AG09319 (cell line): ENCODE measurements around the gene ADAP1.
"Not testable (repeated sequence)": the region's sequence is repeated elsewhere in the genome, so short reads cannot be mapped to it uniquely, and the experiment has no call there.

ENCODE experiments used
- DNase-seq: peaks from one replicate; pipeline ENCODE4 v3.0.0-alpha.2; 2010; ENCODE audit warnings: low read depth; ENCODE audit errors: extremely low read depth
- TF ChIP-seq, protein P1 (sequence below): IDR thresholded peaks from 2 replicates; pipeline ENCODE4 v1.5.1; 2011; ENCODE audit warnings: low read depth, mild to moderate bottlenecking, inconsistent platforms, low read length, moderate library complexity

ADAP1 gene

DNA sequence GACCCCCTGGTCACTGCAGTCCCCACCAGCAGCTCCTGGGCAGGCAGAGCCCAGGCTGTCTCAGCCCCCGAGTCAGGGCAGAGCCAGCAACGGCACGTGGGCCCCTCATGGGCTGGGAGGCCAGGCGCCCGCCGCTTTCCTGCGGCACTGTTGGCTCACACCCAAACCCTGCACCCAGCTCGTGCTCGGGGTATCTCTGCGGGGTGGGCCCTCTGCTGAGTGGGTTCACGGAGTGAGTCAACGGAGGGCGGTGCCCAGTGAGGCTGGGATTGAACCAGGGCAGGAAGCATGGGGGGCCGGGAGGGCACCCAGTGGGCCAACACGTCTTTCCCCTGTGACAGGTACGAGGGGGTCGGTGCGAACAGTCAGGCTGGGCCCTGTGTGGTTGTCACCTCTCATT, 28.9 kb downstream of the ADAP1 start:
- no peak for DNase-seq
- TF ChIP-seq, protein P1, sequence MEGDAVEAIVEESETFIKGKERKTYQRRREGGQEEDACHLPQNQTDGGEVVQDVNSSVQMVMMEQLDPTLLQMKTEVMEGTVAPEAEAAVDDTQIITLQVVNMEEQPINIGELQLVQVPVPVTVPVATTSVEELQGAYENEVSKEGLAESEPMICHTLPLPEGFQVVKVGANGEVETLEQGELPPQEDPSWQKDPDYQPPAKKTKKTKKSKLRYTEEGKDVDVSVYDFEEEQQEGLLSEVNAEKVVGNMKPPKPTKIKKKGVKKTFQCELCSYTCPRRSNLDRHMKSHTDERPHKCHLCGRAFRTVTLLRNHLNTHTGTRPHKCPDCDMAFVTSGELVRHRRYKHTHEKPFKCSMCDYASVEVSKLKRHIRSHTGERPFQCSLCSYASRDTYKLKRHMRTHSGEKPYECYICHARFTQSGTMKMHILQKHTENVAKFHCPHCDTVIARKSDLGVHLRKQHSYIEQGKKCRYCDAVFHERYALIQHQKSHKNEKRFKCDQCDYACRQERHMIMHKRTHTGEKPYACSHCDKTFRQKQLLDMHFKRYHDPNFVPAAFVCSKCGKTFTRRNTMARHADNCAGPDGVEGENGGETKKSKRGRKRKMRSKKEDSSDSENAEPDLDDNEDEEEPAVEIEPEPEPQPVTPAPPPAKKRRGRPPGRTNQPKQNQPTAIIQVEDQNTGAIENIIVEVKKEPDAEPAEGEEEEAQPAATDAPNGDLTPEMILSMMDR: no peak

DNA sequence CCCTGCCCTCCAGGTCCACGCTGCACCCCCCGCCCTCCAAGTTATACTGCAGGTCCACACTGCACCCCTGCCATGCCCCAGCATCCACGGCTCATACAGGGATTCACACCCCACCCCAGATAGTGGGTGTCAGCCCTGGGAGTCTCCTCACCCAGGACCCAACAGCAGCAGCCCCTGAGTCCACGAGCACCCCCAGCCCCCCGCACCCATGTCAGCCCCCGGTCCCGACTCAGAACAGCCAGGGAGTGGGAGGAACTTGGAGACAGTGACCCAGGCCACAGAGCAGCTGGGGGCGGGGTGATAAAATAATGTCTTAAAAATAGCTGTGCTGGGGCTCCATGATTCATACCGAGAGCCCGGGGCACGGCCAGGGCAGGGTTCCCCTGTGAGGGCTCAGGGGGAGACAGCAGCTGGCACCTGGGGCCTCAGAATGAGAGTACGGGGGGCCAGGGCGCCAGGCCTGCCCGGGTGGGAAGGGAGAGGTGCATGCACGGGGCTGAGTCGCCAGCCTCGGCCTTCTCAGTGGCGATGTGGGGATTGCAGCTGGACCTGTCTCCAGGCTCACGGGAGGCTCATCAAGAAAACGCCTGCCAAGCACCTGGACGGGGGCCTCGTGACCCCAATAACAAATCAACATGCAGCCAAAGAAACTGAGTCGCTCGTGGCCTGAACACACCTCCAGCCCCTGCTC, 29.8 kb downstream of the ADAP1 start:
- DNase-seq: no peak
- TF ChIP-seq, protein P1: no peak

DNA sequence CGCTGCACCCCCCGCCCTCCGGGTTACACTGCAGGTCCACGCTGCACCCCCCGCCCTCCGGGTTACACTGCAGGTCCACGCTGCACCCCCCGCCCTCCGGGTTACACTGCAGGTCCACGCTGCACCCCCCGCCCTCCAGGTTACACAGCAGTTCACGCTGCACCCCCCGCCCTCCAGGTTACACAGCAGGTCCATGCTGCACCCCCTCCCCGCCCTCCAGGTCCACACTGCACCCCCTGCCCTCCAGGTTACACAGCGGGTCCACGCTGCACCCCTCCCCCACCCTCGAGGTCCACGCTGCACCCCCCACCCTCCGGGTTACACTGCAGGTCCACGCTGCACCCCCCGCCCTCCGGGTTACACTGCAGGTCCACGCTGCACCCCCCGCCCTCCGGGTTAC, 30.4 kb downstream of the ADAP1 start:
- not testable (repeated sequence) for DNase-seq

DNA sequence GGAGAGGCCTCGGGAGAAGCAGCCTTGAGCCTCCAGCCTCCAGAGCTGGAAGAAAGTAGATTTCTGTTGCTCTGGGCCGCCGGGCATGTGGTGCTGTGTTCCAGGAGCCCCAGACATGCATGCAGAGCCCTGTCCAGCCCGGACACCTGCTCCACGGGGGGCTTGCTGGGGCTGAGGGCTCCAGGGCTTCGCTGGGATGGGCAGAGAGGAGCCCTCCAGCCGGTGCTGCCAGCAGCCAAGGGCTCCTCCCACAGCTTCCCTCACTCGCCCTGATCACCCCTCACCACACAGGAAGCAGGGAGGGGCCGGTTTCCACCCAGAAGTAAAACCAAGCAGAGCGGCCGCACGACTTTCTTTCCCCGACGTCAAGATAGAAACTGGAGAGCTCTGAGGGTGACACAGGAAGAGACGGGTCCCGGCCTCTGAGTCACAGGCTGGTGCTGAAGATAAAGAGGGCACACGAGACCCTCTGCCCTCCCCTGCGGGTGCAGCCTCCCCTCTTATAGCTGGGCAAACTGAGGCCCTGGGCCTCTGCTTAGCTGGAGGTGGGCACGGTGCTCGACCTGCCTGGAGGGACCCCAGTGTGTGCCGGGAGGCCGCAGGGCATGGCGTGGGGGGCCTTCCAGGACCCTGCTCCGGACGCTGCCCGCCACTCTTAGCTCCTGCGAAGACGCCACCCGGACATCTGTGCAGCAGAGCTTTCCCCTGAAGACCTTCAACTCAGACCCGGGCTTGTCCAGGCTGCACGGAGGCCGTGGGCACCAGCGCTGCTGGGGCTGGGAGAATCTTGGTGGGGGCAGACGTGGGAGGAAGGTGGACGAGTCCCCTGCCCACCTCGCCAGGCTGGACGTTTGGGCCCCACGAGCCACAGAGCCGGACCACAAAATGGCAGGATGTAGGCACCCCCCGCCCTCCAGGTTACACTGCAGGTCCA, 31.1 kb downstream of the ADAP1 start:
- no peak for DNase-seq
- TF ChIP-seq, protein P1: no peak

DNA sequence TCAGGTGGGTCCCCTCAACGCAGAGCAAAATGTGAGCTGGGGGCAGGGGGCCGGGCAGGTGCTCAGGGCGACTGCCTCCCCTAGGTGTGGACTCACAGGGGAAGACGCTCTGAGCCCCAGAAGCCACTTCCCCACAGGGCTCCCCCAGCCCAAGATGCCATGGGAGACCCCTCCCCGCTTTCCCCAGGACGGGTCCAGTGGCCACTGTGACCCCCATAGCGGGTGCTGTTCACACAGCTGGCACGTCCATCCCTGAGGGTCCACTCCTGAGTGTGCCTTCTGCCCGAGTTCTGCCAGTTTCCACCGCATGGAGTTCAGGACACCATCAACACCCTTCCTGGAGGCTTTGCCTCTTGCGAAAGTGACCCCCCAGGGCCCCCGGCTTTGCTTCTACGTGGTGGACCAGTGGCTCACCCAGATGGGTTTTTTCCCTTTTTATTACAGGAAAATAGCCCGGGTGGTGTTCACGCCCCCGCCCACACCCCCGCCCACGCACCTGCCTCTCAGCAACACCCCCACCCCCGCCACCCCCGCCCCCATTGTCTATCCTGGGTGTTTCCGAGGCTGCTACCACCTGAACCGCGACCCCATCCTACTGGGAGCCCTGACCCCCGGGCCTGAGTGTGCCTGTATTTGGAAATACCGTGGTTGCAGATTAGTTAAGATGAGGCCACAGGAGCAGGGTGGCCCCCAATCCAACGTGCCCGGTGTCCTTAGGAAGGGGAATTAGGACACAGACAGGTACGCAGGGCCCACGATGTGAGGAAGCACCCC, 32.0 kb downstream of the ADAP1 start:
- TF ChIP-seq, protein P1: no peak
- DNase-seq: no peak

DNA sequence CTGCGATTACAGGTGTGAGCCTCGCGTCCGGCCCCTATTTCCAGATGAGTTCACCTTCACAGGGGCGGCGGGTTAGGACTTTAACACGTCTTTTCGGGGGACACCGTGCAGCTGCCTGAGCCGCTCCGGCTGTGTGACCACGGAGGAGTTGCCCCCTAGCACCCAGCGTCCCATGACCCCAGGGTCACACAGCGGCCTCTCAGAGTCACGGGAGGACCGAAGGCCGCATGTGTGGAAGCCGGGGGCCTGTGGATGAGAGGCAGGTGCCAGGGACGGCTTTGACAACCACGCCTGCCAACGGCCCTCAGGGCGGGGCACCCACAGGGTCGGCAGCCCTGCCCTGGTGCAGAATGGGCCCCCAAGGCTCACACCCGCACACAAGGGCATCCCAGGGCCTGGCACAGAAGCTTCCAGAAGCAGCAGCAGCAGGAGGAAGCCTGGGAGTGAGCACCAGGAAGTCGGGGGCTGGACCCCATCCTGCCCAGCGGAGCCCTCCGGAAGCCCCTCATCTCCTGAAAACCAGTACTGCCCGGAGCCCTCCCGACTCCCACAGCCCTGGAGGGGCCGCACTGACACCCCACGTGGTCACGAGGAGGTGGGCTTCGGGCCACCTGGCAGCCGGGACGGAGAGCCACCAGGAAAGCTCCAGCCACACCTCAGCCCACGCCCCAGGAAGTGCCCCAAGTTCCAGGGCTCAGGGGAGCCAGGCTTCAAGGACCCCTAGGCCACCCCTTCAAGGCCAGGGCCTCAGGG, 32.7 kb downstream of the ADAP1 start:
- DNase-seq: no peak
- TF ChIP-seq, protein P1: no peak

DNA sequence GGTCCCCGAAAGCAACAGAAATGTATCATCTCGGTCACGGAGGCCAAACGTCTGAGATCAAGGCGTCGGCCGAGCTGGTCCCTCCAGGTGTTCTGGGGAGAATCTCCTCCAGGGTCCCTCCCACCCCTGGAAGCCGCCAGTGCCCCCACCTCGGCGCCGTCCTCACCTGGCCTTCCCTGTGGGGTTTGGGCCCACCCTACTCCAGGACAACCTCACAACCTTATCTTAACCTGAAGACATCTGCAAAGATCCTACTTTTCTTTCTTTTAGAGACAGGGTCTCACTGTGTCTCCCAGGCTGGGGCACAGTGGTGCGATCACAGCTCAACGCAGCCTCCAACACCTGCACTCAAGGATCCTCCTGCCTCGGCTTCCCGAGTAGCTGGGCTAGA, 33.4 kb downstream of the ADAP1 start:
- TF ChIP-seq, protein P1: no peak
- no peak for DNase-seq
